Measurements from ENCODE around the gene ANO3.
A peak's percentile ranks its signal among the peaks of the same experiment; 100 is the strongest.

GRCh38 chr11:26331911-26332571 lies at the start of gene ANO3:
- TF ChIP-seq CTCF (IDR thresholded peaks at IDR 0.05; ENCODE audit: low read depth, low read length) (peak; percentile 42), EZH2phosphoT487 (IDR thresholded peaks at IDR 0.05; ENCODE audit: low read depth) (no peak)
